Adrenal gland (tissue), 5 donors: ENCODE results near the gene CBLC.

Experiments
- CTCF ChIP-seq, 6 experiments: fragments of 450-650 bp in 4 of 6; fragments of 200-600 bp in 2 of 6; sonication (generic) in 1 of 6; IDR thresholded peaks; 1 replicate in 5 of 6; 2 replicates in 1 of 6; pipeline versions ENCODE4 v1.5.1 to v1.8.0; 2016 to 2021; ENCODE audit warnings: antibody characterized with exemption in 6 of 6, mild to moderate bottlenecking in 2 of 6, moderate library complexity in 1 of 6
- POLR2A ChIP-seq, 2 donors: fragments of 450-650 bp; IDR thresholded peaks; one replicate each; pipeline ENCODE4 v1.6.1; 2017; ENCODE audit warnings: antibody characterized with exemption in 2 of 2, mild to moderate bottlenecking in 2 of 2, moderate library complexity in 1 of 2
- donor health status: DM: no; HTN: no; CAD: no.

GRCh38 chr19:44818466-44819031 lies 40.9 kb downstream of the CBLC start:
- no peak for TF ChIP-seq CTCF (IDR thresholded peaks at IDR 0.05)
- no peak for TF ChIP-seq POLR2A (IDR thresholded peaks at IDR 0.05)
